SK-N-SH treated with all-trans-retinoic acid at 6 μM for 48 hours (cell line): Measurements from ENCODE around the gene KIAA0825.

Source experiments
- ATAC-seq: fragments of 200-7000 bp; cut with Tn5 transposase; 3 replicates; pipeline ENCODE4 v1.9.1; 2020; ENCODE audit warnings: mild to moderate bottlenecking, moderate library complexity
- ARNTL ChIP-seq: fragments of 450-650 bp; formaldehyde crosslinking; IDR thresholded peaks from 2 replicates; pipeline ENCODE4 v1.5.0; 2020; ENCODE audit warnings: low read depth, mild to moderate bottlenecking, moderate library complexity, borderline replicate concordance
- BACH2 ChIP-seq: fragments of 250-450 bp; sonication (Bioruptor Pico); IDR thresholded peaks from 2 replicates; pipeline ENCODE4 v1.9.0; 2021; ENCODE audit warnings: mild to moderate bottlenecking, borderline replicate concordance
- CSDC2 ChIP-seq: fragments of 250-450 bp; sonication (Bioruptor Pico); IDR thresholded peaks from 2 replicates; pipeline ENCODE4 v1.5.0; 2020; ENCODE audit warnings: mild to moderate bottlenecking, moderate library complexity
- GLIS3 ChIP-seq: fragments of 250-450 bp; sonication (Bioruptor Pico); IDR thresholded peaks from 2 replicates; pipeline ENCODE4 v1.5.0; 2020; ENCODE audit warnings: mild to moderate bottlenecking, moderate library complexity
- ISL1 ChIP-seq: fragments of 250-450 bp; sonication (Bioruptor Pico); IDR thresholded peaks from 2 replicates; pipeline ENCODE4 v2.1.2; 2022; ENCODE audit warnings: mild to moderate bottlenecking, moderate library complexity
- OSR1 ChIP-seq: fragments of 250-450 bp; sonication (Bioruptor Pico); IDR thresholded peaks from 2 replicates; pipeline ENCODE4 v1.8.0; 2022; ENCODE audit warnings: moderate library complexity, mild to moderate bottlenecking, inconsistent platforms
- PPARA ChIP-seq: fragments of 250-450 bp; sonication (Bioruptor Pico); IDR thresholded peaks from 2 replicates; pipeline ENCODE4 v1.5.0; 2020; ENCODE audit warnings: mild to moderate bottlenecking, borderline replicate concordance
- RARB ChIP-seq: fragments of 250-450 bp; sonication (Bioruptor Pico); IDR thresholded peaks from 2 replicates; pipeline ENCODE4 v1.8.0; 2021; ENCODE audit warnings: mild to moderate bottlenecking, moderate library complexity
- SNAI2 ChIP-seq: fragments of 250-450 bp; sonication (Bioruptor Pico); IDR thresholded peaks from 2 replicates; pipeline ENCODE4 v1.5.0; 2020; ENCODE audit warnings: mild to moderate bottlenecking, moderate library complexity
- TCF4 ChIP-seq: fragments of 250-450 bp; sonication (Bioruptor Pico); IDR thresholded peaks from 2 replicates; pipeline ENCODE4 v1.8.0; 2021; ENCODE audit warnings: mild to moderate bottlenecking, moderate library complexity, borderline replicate concordance
- ZC3H10 ChIP-seq: fragments of 250-450 bp; sonication (Bioruptor Pico); IDR thresholded peaks from 2 replicates; pipeline ENCODE4 v1.5.1; 2021; ENCODE audit warnings: mild to moderate bottlenecking, moderate library complexity
- ZFP3 ChIP-seq: fragments of 250-450 bp; sonication (Bioruptor Pico); IDR thresholded peaks from 2 replicates; pipeline ENCODE4 v1.5.0; 2020; ENCODE audit warnings: mild to moderate bottlenecking, moderate library complexity
- ZNF70 ChIP-seq: fragments of 450-650 bp; formaldehyde crosslinking; IDR thresholded peaks from 2 replicates; pipeline ENCODE4 v1.5.0; 2020; ENCODE audit warnings: mild to moderate bottlenecking, moderate library complexity
- ZNF8 ChIP-seq: fragments of 450-650 bp; formaldehyde crosslinking; IDR thresholded peaks from 2 replicates; pipeline ENCODE4 v1.5.0; 2020; ENCODE audit warnings: mild to moderate bottlenecking, moderate library complexity
- TF ChIP-seq, protein P1 (sequence below): fragments of 250-450 bp; sonication (Bioruptor Pico); IDR thresholded peaks from 2 replicates; pipeline ENCODE4 v1.5.1; 2021; ENCODE audit warnings: mild to moderate bottlenecking, moderate library complexity
- TF ChIP-seq, protein P2 (sequence below): fragments of 250-450 bp; sonication (Bioruptor Pico); IDR thresholded peaks from 2 replicates; pipeline ENCODE4 v1.8.0; 2020; ENCODE audit warnings: mild to moderate bottlenecking, moderate library complexity, borderline replicate concordance
- TF ChIP-seq, protein P3 (sequence below): fragments of 250-450 bp; sonication (Bioruptor Pico); IDR thresholded peaks from 2 replicates; pipeline ENCODE4 v1.5.1; 2020; ENCODE audit warnings: low read depth, mild to moderate bottlenecking, moderate library complexity

Gene KIAA0825

DNA sequence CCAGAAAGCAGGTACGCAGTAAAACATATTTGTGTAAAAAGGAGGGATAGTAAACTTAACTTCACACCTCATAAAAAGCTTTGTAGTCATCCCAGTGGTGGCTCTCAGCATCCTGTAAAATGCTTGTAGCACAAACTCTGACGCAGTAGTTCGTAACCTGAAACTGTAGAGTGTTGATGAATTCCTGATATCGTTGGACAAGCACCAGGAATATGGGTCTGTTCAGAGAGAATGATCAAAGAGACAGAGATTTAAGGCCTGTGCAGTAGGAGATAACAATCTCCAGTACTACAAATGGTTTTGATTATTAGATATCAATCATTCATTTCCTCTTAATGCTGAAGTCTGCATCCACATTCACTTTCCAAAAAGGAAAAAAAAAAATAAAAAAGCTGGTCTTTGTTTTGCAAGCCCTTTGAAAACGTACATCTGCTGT, 148.5 kb downstream of the KIAA0825 start (continued):
- TF ChIP-seq, protein P1, sequence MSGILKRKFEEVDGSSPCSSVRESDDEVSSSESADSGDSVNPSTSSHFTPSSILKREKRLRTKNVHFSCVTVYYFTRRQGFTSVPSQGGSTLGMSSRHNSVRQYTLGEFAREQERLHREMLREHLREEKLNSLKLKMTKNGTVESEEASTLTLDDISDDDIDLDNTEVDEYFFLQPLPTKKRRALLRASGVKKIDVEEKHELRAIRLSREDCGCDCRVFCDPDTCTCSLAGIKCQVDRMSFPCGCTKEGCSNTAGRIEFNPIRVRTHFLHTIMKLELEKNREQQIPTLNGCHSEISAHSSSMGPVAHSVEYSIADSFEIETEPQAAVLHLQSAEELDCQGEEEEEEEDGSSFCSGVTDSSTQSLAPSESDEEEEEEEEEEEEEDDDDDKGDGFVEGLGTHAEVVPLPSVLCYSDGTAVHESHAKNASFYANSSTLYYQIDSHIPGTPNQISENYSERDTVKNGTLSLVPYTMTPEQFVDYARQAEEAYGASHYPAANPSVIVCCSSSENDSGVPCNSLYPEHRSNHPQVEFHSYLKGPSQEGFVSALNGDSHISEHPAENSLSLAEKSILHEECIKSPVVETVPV (CRISPR knock-in tag) = peak; percentile 93
- TF ChIP-seq TCF4 (CRISPR knock-in tag) (peak; percentile 99), BACH2 (CRISPR knock-in tag) (no peak), ZC3H10 (CRISPR knock-in tag) (peak; percentile 92), ISL1 (CRISPR knock-in tag) (peak; percentile 89), RARB (CRISPR knock-in tag) (peak; percentile 77; the same call in 1 of the 2 replicates), OSR1 (no peak), ARNTL (no peak)
- TF ChIP-seq, protein P2, sequence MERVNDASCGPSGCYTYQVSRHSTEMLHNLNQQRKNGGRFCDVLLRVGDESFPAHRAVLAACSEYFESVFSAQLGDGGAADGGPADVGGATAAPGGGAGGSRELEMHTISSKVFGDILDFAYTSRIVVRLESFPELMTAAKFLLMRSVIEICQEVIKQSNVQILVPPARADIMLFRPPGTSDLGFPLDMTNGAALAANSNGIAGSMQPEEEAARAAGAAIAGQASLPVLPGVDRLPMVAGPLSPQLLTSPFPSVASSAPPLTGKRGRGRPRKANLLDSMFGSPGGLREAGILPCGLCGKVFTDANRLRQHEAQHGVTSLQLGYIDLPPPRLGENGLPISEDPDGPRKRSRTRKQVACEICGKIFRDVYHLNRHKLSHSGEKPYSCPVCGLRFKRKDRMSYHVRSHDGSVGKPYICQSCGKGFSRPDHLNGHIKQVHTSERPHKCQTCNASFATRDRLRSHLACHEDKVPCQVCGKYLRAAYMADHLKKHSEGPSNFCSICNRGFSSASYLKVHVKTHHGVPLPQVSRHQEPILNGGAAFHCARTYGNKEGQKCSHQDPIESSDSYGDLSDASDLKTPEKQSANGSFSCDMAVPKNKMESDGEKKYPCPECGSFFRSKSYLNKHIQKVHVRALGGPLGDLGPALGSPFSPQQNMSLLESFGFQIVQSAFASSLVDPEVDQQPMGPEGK (CRISPR knock-in tag) = 0 out of 2 replicates have a peak, but pooled peaks have one; percentile 43

DNA sequence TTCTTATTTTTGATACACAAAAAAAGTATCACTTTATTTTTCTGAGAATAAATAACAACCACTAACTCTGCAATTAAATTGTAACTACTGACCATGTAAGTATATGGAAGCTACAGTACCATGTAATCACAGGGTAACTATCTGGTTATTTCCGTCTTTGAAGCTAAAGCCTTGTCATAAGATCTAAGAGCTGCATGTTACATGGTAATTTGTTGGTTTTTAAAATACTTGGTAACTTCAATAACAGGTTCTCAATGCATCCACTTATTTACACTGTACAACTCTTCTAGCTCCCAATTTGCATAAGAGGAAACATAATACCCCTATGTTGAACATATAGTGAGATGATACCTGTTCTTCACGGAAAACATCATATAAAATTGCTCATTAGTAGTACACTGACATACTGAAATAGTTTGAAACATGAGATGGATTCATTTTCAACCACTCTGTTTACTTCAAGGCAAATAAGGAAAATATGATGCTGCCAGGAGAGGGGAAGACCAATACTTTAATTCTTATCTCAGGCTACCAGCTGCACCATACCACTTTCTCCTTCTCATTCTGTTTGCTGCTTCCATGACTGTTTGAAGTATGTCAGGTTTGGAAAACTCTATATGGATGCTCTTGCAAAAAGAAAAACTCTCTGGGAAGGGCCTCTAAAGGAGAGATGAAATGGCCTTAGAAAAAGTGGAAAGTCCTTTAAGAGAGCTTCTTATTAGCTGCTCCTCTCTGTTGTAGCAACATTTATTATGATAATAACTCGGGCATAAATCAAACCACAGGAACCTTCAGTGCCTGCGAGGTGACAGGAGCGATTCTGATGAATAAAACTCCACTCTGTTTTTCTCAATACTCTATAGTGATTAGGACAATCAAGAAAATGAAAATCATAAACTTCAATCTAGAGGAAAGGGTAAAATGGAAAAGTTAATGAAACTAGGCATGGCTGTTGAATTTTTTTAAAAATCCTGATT, 150.2 kb downstream of the KIAA0825 start:
- TF ChIP-seq GLIS3 (CRISPR knock-in tag) (no peak), ZFP3 (CRISPR knock-in tag) (no peak), ISL1 (CRISPR knock-in tag) (no peak), OSR1 (no peak), ZNF8 (CRISPR knock-in tag) (no peak), PPARA (CRISPR knock-in tag) (no peak)
- TF ChIP-seq, protein P3, sequence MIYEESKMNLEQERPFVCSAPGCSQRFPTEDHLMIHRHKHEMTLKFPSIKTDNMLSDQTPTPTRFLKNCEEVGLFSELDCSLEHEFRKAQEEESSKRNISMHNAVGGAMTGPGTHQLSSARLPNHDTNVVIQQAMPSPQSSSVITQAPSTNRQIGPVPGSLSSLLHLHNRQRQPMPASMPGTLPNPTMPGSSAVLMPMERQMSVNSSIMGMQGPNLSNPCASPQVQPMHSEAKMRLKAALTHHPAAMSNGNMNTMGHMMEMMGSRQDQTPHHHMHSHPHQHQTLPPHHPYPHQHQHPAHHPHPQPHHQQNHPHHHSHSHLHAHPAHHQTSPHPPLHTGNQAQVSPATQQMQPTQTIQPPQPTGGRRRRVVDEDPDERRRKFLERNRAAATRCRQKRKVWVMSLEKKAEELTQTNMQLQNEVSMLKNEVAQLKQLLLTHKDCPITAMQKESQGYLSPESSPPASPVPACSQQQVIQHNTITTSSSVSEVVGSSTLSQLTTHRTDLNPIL (CRISPR knock-in tag) = no peak
- TF ChIP-seq, protein P2 (CRISPR knock-in tag) = no peak
- ATAC-seq = no peak

DNA sequence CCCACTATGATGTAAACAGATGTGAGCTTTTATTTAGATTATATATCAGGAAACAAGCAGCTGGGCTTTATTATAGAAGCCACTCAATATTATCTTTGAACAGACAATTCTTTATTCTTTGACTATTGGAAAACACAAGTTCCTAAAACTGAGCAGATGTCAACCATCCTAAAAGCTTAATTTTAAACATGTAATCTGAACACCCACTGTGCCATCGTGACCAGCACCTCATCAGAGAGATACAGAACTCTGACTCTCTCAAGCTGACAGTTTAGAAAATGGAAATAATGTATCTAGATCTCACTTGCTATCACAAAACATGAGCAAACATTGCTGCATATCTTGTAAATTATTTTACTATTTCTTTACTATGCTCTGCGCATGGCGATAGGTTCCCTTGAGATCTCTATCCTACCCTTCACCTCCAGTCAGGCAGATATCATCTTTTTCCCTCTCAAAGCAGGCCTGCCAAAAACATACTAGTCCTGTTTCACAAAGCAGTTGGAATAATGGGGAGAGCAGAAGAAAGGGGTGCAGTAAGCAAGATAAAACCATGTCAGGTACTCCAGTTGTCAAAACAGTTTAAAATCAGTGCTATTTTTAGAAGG, 151.0 kb downstream of the KIAA0825 start:
- TF ChIP-seq CSDC2 (CRISPR knock-in tag) (no peak), TCF4 (CRISPR knock-in tag) (peak; percentile 20; the same call in 1 of the 2 replicates)
- ATAC-seq = no peak

DNA sequence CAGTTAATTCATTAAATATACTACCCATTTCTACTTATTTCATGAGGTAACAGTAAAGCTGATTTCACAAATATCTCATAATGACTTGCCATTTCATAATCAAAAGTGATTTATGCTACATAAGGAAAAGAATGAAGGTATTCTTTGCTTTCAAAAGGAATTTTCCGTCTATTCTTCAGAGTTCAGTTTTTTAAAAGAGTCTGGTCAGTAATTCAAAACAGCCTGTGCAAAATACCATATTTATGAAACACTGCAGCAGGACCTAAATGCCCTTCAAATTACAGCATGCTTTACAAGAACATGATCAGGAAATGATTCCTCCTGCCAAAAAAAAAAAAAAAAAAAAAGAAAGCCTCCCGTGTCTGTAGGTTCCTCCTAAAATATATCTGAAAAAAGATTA, 154.7 kb downstream of the KIAA0825 start:
- peak; percentile 95 for ATAC-seq
- TF ChIP-seq ISL1 (CRISPR knock-in tag) (peak; percentile 83), OSR1 (no peak)

DNA sequence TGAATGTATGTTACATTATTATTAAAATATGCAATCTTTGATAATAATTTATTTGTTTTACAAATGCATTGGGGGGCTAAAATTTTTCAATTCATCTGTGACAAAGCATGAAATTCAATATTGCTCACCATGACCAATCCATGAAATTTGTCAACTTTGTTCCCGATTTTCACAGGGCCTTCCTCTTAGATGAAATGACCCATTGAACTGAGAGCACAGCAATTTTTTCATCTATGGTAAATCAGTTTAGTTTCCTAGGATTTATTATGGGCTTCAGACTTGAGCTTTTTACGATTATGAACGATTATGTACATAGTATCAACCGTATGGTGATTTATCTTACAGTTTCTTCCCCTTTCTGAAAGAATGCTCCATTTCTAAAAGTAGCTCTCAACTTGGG, 157.3 kb downstream of the KIAA0825 start:
- no peak for ATAC-seq
- TF ChIP-seq ZNF70 (CRISPR knock-in tag) = no peak

DNA sequence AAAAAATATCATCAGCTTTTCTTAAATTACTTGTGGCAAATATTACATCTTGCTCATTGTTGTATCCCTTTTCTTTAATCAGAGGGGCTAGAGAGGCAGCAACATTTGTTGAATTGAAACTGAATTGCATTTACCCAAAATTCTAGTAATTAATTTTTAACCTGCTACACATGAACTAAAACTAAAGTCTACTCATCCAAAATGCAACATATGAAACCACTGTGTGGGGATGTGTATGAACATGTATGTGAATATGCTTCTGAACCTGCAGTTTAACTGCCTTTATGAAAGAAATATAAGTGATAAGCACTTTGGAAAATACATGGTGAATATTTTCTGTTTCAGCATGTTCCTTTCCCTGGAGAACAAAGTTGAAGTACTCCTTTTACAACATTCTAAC, 158.5 kb downstream of the KIAA0825 start:
- no peak for ATAC-seq
- TF ChIP-seq ISL1 (CRISPR knock-in tag) (no peak), ZNF70 (CRISPR knock-in tag) (no peak), SNAI2 (no peak), BACH2 (CRISPR knock-in tag) (no peak)
- TF ChIP-seq, protein P2 (CRISPR knock-in tag) = no peak
- TF ChIP-seq, protein P3 (CRISPR knock-in tag) = no peak
